Kidney (tissue), 14 donors: ENCODE measurements around the gene PADI1. TPM values are rescaled to one million over a fixed set of nuclear protein-coding genes. Genes with fewer than 3 reads are reported as not detected.

ENCODE experiments used
- DNase-seq, 5 donors: peaks; one replicate each; pipeline ENCODE4 v3.0.0-alpha.2; 2013 to 2020
- FAIRE-seq: peaks from 2 replicates; lab custom pipeline; 2012; peaks lifted over from hg19 to GRCh38; lab: Jason Lieb, UNC
- H3K27ac ChIP-seq, 2 donors: one replicate each; pipeline ENCODE4 v1.7.0; 2013; ENCODE audit warnings: low read depth in 2 of 2, low read length in 2 of 2, inconsistent platforms in 1 of 2
- H3K27me3 ChIP-seq: one replicate; pipeline ENCODE4 v1.7.1; 2013; ENCODE audit warnings: low read length, inconsistent platforms; ENCODE audit not compliant: control insufficient read depth, insufficient read depth
- H3K36me3 ChIP-seq, 3 donors: one replicate each; pipeline versions ENCODE4 v1.7.0 to v1.7.1; 2013; ENCODE audit warnings: low read length in 3 of 3, control low read depth in 1 of 3, inconsistent platforms in 1 of 3; ENCODE audit not compliant: insufficient read depth in 3 of 3, control insufficient read depth in 2 of 3
- H3K4me1 ChIP-seq, 3 donors: one replicate each; pipeline versions ENCODE4 v1.7.0 to v1.7.1; 2013; ENCODE audit warnings: low read length in 3 of 3, inconsistent platforms in 1 of 3, low read depth in 1 of 3; ENCODE audit not compliant: control insufficient read depth in 2 of 3, insufficient read depth in 2 of 3
- H3K4me3 ChIP-seq, 3 donors: one replicate each; pipeline versions ENCODE4 v1.7.0 to v1.8.1; 2013; ENCODE audit warnings: low read length in 3 of 3, control low read depth in 1 of 3, inconsistent platforms in 1 of 3
- H3K9ac ChIP-seq, 3 donors: one replicate each; pipeline versions ENCODE4 v1.7.0 to v1.7.1; 2013; ENCODE audit warnings: low read length in 3 of 3, control low read depth in 1 of 3, inconsistent platforms in 1 of 3
- H3K9me3 ChIP-seq, 3 donors: one replicate each; pipeline versions ENCODE4 v1.7.0 to v1.7.1; 2013; ENCODE audit warnings: low read length in 3 of 3, control low read depth in 1 of 3, inconsistent platforms in 1 of 3; ENCODE audit not compliant: control insufficient read depth in 2 of 3, insufficient read depth in 1 of 3
- CTCF ChIP-seq: IDR thresholded peaks from 3 replicates; pipeline ENCODE4 v1.5.1; 2012; ENCODE audit warnings: mild to moderate bottlenecking, moderate library complexity, borderline replicate concordance; ENCODE audit not compliant: insufficient read depth; ENCODE audit errors: extremely low read depth
- intact Hi-C: fragments of 100-400 bp; cut with DNase I; formaldehyde crosslinking; loops from one replicate; pipeline ENCODE4 v1.11.1; 2022
- polyA plus RNA-seq: library from polyadenylated mRNA; stranded (reverse); fragments of 350-450 nt; fragmentation: Illumina TruSeq; extraction: RNeasy Lipid Tissue Mini Kit (QIAGEN cat#74804); gene quantifications from one replicate; pipeline ENCODE4 v1.2.3, GENCODE V29; 2014; ENCODE audit warnings: low read depth, low replicate concordance; ENCODE audit not compliant: insufficient read depth
- total RNA-seq: library from RNA; stranded (reverse); fragmentation: NEBNext Ultra II Directional; extraction: Animal tissue kit (Norgen Biotek cat#: 25700); gene quantifications from one replicate; pipeline ENCODE4 v1.2.1, GENCODE V29; 2021
- donor health status: control.
- donor health status: control.
- donor health status: control.
- donor health status: control.
- donor health status: control.
- donor health status: DM: yes; HTN: yes; CAD: no.
- donor health status: Normal renal cell carcinoma (clear cell type).

Gene PADI1
- total and polyA plus RNA-seq, 2 donors from 2014 or later, result 1.3 TPM; not detected in 1

- H3K27me3 ChIP-seq, result no peaks in the 10 kb centered on the region
- H3K36me3 ChIP-seq, result no peaks in the 10 kb centered on the region
- no peaks in the 10 kb centered on the region for H3K9me3 ChIP-seq
- intact Hi-C loops, result no loop called here
- H3K27ac ChIP-seq, result no peak overlapping the region
- no peak overlapping the region for H3K9ac ChIP-seq
- FAIRE-seq (no peak), DNase-seq (no peak)
- no peak for TF ChIP-seq CTCF
- no peak overlapping the region for H3K4me3 ChIP-seq
- no peaks in the 10 kb centered on the region for H3K4me1 ChIP-seq
These were observed 10.1 kb downstream of the PADI1 start for GRCh38 chr1:17214876-17215544.

GRCh38 chr1:17215545-17215890 is 10.6 kb downstream of the PADI1 start:
- Histone ChIP-seq H3K9ac (no peak overlapping the region), H3K9me3 (no peaks in the 10 kb centered on the region), H3K27me3 (no peaks in the 10 kb centered on the region), H3K36me3 (no peaks in the 10 kb centered on the region), H3K27ac (no peak overlapping the region), H3K4me1 (no peaks in the 10 kb centered on the region), H3K4me3 (no peak overlapping the region)
- TF ChIP-seq CTCF, result no peak
- DNase-seq (no peak), FAIRE-seq (no peak)
- intact Hi-C loops, result no loop called here

- Histone ChIP-seq H3K27ac (no peak overlapping the region), H3K9ac (no peak overlapping the region), H3K36me3 (no peaks in the 10 kb centered on the region), H3K4me3 (no peak overlapping the region), H3K4me1 (no peaks in the 10 kb centered on the region), H3K27me3 (no peaks in the 10 kb centered on the region), H3K9me3 (no peaks in the 10 kb centered on the region)
- intact Hi-C loops, result no loop called here
- no peak for TF ChIP-seq CTCF
- FAIRE-seq (no peak), DNase-seq (no peak)
These were observed 11.2 kb downstream of the PADI1 start for GRCh38 chr1:17216078-17216477.

- no peaks in the 10 kb centered on the region for H3K27me3 ChIP-seq
These were observed 12.7 kb downstream of the PADI1 start for GRCh38 chr1:17217607-17218006.

More at GRCh38 chr1:17217607-17218006, 12.7 kb downstream of the PADI1 start:
- no peak for FAIRE-seq
- no peak for DNase-seq
- intact Hi-C loops, result no loop called here
- Histone ChIP-seq H3K9me3 (no peaks in the 10 kb centered on the region), H3K9ac (no peak overlapping the region), H3K4me3 (no peak overlapping the region), H3K36me3 (no peaks in the 10 kb centered on the region), H3K4me1 (no peaks in the 10 kb centered on the region), H3K27ac (no peak overlapping the region)
- no peak for TF ChIP-seq CTCF
